ENCODE measurements around the gene THEM4. TPM values are rescaled to one million over a fixed set of nuclear protein-coding genes. Genes with fewer than 3 reads are reported as not detected.

THEM4 gene
- total and polyA plus RNA-seq, 2 donors (not counting 1 experiment from before 2014, with no cell fraction given): 15.0 to 16.1 TPM

- no peaks in the 10 kb centered on the region for H3K36me3 ChIP-seq (replicated peaks in 1 of 2; ENCODE audit: control extremely low read depth in 1 of 2, control insufficient read depth in 1 of 2, extremely low read depth in 1 of 2, insufficient read depth in 2 of 2, low read length in 1 of 2)
- Mint-ChIP-seq H3K4me1 (peaks cover 7% of the 10 kb centered on the region), H3K4me3 (no peak overlapping the region), H3K27ac (no peak overlapping the region), H3K9me3 (ENCODE audit: insufficient read depth) (no peaks in the 10 kb centered on the region), H3K27me3 (peaks cover 12% of the 10 kb centered on the region)
- WGBS (ENCODE audit: insufficient coverage): 92% methylated on average over 1 of the region's 3 CpGs
- CTCF ChIA-PET: interaction anchor here (1.1 to 11.7 kb wide), 13 partner anchors 9 to 64 kb away, joined by 3 to 341 read pairs (median 10); partner anchors contain the start of genes S100A10 and THEM4
- H3K79me2 ChIP-seq (ENCODE audit: control insufficient read depth, insufficient read depth, low read length): no peaks in the 10 kb centered on the region
- H3K27ac ChIP-seq (ENCODE audit: low read length in 2 of 2): no peak overlapping the region
- DNase-seq: no peak
- intact Hi-C loops (cut with micrococcal nuclease): no loop called here
- no peak overlapping the region for H3K4me2 ChIP-seq (replicated peaks; ENCODE audit: low read depth, low read length, poor library complexity, severe bottlenecking)
- POLR2A ChIA-PET: interaction anchor here (1.4 kb wide), 1 partner anchor 62 kb away, joined by 3 read pairs; no protein-coding TSS in a partner anchor
- no peak overlapping the region for H2AFZ ChIP-seq (ENCODE audit: insufficient read depth, low read depth, low read length, poor library complexity, severe bottlenecking)
- no peak overlapping the region for H3K4me3 ChIP-seq (ENCODE audit: control extremely low read depth in 1 of 5, extremely low read depth in 1 of 5, insufficient read depth in 1 of 5, low read depth in 2 of 5, low read length in 4 of 5)
- peaks cover 0 to 3% (median 0%) of the 10 kb centered on the region in 4 experiments for H3K27me3 ChIP-seq (replicated peaks in 1 of 4; ENCODE audit: control extremely low read depth in 1 of 4, control insufficient read depth in 3 of 4, insufficient read depth in 4 of 4, low read length in 3 of 4)
- no peaks in the 10 kb centered on the region for H4K20me1 ChIP-seq (ENCODE audit: control insufficient read depth, insufficient read depth, low read length, poor library complexity, severe bottlenecking)
- ATAC-seq (ENCODE audit: low read depth): no peak
- no peak for TF ChIP-seq EZH2 (IDR thresholded peaks at IDR 0.05; ENCODE audit: borderline replicate concordance, insufficient read depth, low read depth, low read length, poor library complexity, severe bottlenecking)
- no peak for TF ChIP-seq CTCF (IDR thresholded peaks at IDR 0.05)
- H3K9me3 ChIP-seq (ENCODE audit: control extremely low read depth in 1 of 3, control insufficient read depth in 2 of 3, insufficient read depth in 1 of 3, low read length in 2 of 3): no peaks in the 10 kb centered on the region
- H3K9ac ChIP-seq (ENCODE audit: low read length): no peak overlapping the region
- H3K4me1 ChIP-seq (ENCODE audit: control insufficient read depth in 2 of 2, insufficient read depth in 2 of 2, low read length in 2 of 2): peaks cover 0 to 2% of the 10 kb centered on the region in 2 donors
Observed at GRCh38 chr1:151935154-151935553, 25.8 kb upstream of the THEM4 start.

- H3K4me1 Mint-ChIP-seq: peaks cover 10% of the 10 kb centered on the region
- peaks cover 0 to 2% of the 10 kb centered on the region in 2 donors for H3K4me1 ChIP-seq (ENCODE audit: control insufficient read depth in 2 of 2, insufficient read depth in 2 of 2, low read length in 2 of 2)
- DNase-seq: peak; percentile 78
- TF ChIP-seq EZH2 (IDR thresholded peaks at IDR 0.05; ENCODE audit: borderline replicate concordance, insufficient read depth, low read depth, low read length, poor library complexity, severe bottlenecking): no peak
- peak; percentile 87 for TF ChIP-seq CTCF (IDR thresholded peaks at IDR 0.05)
- H3K27me3 Mint-ChIP-seq: peaks cover 12% of the 10 kb centered on the region
- CTCF ChIA-PET: interaction anchor here (1.0 to 11.7 kb wide), 22 partner anchors 9 to 255 kb away, joined by 3 to 341 read pairs (median 4); partner anchors contain the start of genes S100A10 and THEM4
- H3K4me3 Mint-ChIP-seq: no peak overlapping the region
- 38% methylated on average over 2 of the region's 3 CpGs for WGBS (ENCODE audit: insufficient coverage)
- peak overlapping the region; percentile 29 for H2AFZ ChIP-seq (ENCODE audit: insufficient read depth, low read depth, low read length, poor library complexity, severe bottlenecking)
- no peaks in the 10 kb centered on the region for H3K9me3 ChIP-seq (ENCODE audit: control extremely low read depth in 1 of 3, control insufficient read depth in 2 of 3, insufficient read depth in 1 of 3, low read length in 2 of 3)
- POLR2A ChIA-PET: interaction anchor here (1.4 kb wide), 1 partner anchor 63 kb away, joined by 3 read pairs; no protein-coding TSS in a partner anchor
- H3K79me2 ChIP-seq (ENCODE audit: control insufficient read depth, insufficient read depth, low read length): no peaks in the 10 kb centered on the region
- H3K4me2 ChIP-seq (replicated peaks; ENCODE audit: low read depth, low read length, poor library complexity, severe bottlenecking): peak overlapping the region; percentile 7
- intact Hi-C loops (cut with micrococcal nuclease): loop anchor here (1.0 to 5.0 kb wide), 5 partner anchors 34 to 92 kb away; no protein-coding TSS in a partner anchor
- H4K20me1 ChIP-seq (ENCODE audit: control insufficient read depth, insufficient read depth, low read length, poor library complexity, severe bottlenecking): no peaks in the 10 kb centered on the region
- H3K9me3 Mint-ChIP-seq (ENCODE audit: insufficient read depth): no peaks in the 10 kb centered on the region
- no peak overlapping the region for H3K27ac Mint-ChIP-seq
- peaks cover 0 to 3% (median 0%) of the 10 kb centered on the region in 4 experiments for H3K27me3 ChIP-seq (replicated peaks in 1 of 4; ENCODE audit: control extremely low read depth in 1 of 4, control insufficient read depth in 3 of 4, insufficient read depth in 4 of 4, low read length in 3 of 4)
- no peaks in the 10 kb centered on the region for H3K36me3 ChIP-seq (replicated peaks in 1 of 2; ENCODE audit: control extremely low read depth in 1 of 2, control insufficient read depth in 1 of 2, extremely low read depth in 1 of 2, insufficient read depth in 2 of 2, low read length in 1 of 2)
- peak; percentile 76 for ATAC-seq (ENCODE audit: low read depth)
- H3K27ac ChIP-seq (ENCODE audit: low read length in 2 of 2): no peak overlapping the region
- H3K4me3 ChIP-seq (ENCODE audit: control extremely low read depth in 1 of 5, extremely low read depth in 1 of 5, insufficient read depth in 1 of 5, low read depth in 2 of 5, low read length in 4 of 5): no peak overlapping the region
- no peak overlapping the region for H3K9ac ChIP-seq (ENCODE audit: low read length)
Observed at GRCh38 chr1:151934048-151934493, 24.8 kb upstream of the THEM4 start.

All from B cell (primary cell).